Naive thymus-derived CD8-positive, alpha-beta T cell (primary cell): ENCODE data around the gene SLC2A13. TPM values are rescaled to one million over a fixed set of nuclear protein-coding genes. Genes with fewer than 3 reads are reported as not detected.
"Not testable (repeated sequence)": the region's sequence is repeated elsewhere in the genome, so short reads cannot be mapped to it uniquely, and the experiment has no call there.

ENCODE experiments used
- ATAC-seq, 2 donors: fragments of 150-1000 bp; cut with Tn5 transposase in 1 of 2; sonication (Bioruptor Pico), chemical (Tn5 transposase) in 1 of 2; 1 replicate in 1 of 2; 2 replicates in 1 of 2; pipeline ENCODE4 v1.10.0; 2021; ENCODE audit warnings: mild to moderate bottlenecking in 2 of 2, moderate library complexity in 2 of 2
- POLR2A ChIA-PET: fragments of 350-600 bp; sonication (Branson Sonifier 250); formaldehyde crosslinking; loops from one replicate; lab custom pipeline; 2021; ENCODE audit warnings: antibody characterized with exemption; lab: Charles Lee
- DNase-seq, 10 donors: peaks; one replicate each; pipeline versions ENCODE4 v3.0.0 to v3.0.0-alpha.2; 2020 to 2022
- H3K27ac Mint-ChIP-seq, 10 donors: one replicate each; pipeline ENCODE4 v1.8.0; 2020 to 2022; ENCODE audit warnings: mild to moderate bottlenecking in 10 of 10, mixed read lengths in 10 of 10, moderate library complexity in 4 of 10, inconsistent platforms in 1 of 10
- H3K27me3 Mint-ChIP-seq, 5 donors: one replicate each; pipeline ENCODE4 v1.8.0; 2021 to 2022; ENCODE audit warnings: mixed read lengths in 5 of 5
- H3K36me3 Mint-ChIP-seq, 3 donors: one replicate each; pipeline ENCODE4 v1.8.0; 2020 to 2022; ENCODE audit warnings: mixed read lengths in 3 of 3, mild to moderate bottlenecking in 2 of 3, inconsistent platforms in 1 of 3
- H3K4me1 Mint-ChIP-seq, 4 donors: one replicate each; pipeline ENCODE4 v1.8.0; 2021 to 2022; ENCODE audit warnings: mixed read lengths in 4 of 4
- H3K4me3 Mint-ChIP-seq, 10 donors: one replicate each; pipeline ENCODE4 v1.8.0; 2020 to 2022; ENCODE audit warnings: mild to moderate bottlenecking in 10 of 10, mixed read lengths in 10 of 10, moderate library complexity in 6 of 10, inconsistent platforms in 1 of 10
- H3K9me3 Mint-ChIP-seq, 9 donors: one replicate each; pipeline ENCODE4 v1.8.0; 2020 to 2022; ENCODE audit warnings: mixed read lengths in 9 of 9, mild to moderate bottlenecking in 3 of 9, inconsistent platforms in 1 of 9, moderate library complexity in 1 of 9
- polyA plus RNA-seq, 3 donors: library from polyadenylated mRNA; unstranded; fragments of 300-500 nt; fragmentation: Illumina TruSeq; gene quantifications; one replicate each; pipeline ENCODE4 v1.2.3, GENCODE V29; 2021
- total RNA-seq, 8 experiments: library from RNA in 2 of 8; stranded (reverse) in 2 of 8; gene quantifications; one replicate each; pipeline ENCODE4 v1.2.3 and lab custom pipeline; 2021 to 2026

The SLC2A13 gene
- total and polyA plus RNA-seq, 5 experiments from 2014 or later: 1.4 to 7.6 (median 1.6) TPM

GRCh38 chr12:39763890-39764169, 342.1 kb downstream of the SLC2A13 start:
- Mint-ChIP-seq H3K9me3 (no peaks in the 10 kb centered on the region), H3K36me3 (peaks cover 0 to 3% (median 0%) of the 10 kb centered on the region in 3 donors), H3K4me3 (no peak overlapping the region), H3K27me3 (no peaks in the 10 kb centered on the region), H3K4me1 (no peaks in the 10 kb centered on the region), H3K27ac (no peak overlapping the region)
- ATAC-seq (no peak), DNase-seq (no peak)
- POLR2A ChIA-PET: no interaction called here

GRCh38 chr12:39763071-39763889, 342.6 kb downstream of the SLC2A13 start:
- Mint-ChIP-seq H3K36me3 (peaks cover 0 to 3% (median 0%) of the 10 kb centered on the region in 3 donors), H3K9me3 (no peaks in the 10 kb centered on the region)

GRCh38 chr12:39755478-39755877, 350.4 kb downstream of the SLC2A13 start:
- no peak for ATAC-seq
- H3K27ac Mint-ChIP-seq: no peak overlapping the region

More at GRCh38 chr12:39763071-39763889, 342.6 kb downstream of the SLC2A13 start:
- POLR2A ChIA-PET: no interaction called here
- no peak for ATAC-seq
- no peak for DNase-seq
- H3K27me3 Mint-ChIP-seq: no peaks in the 10 kb centered on the region
- no peak overlapping the region for H3K4me3 Mint-ChIP-seq
- no peaks in the 10 kb centered on the region for H3K4me1 Mint-ChIP-seq
- H3K27ac Mint-ChIP-seq: no peak overlapping the region

DNA sequence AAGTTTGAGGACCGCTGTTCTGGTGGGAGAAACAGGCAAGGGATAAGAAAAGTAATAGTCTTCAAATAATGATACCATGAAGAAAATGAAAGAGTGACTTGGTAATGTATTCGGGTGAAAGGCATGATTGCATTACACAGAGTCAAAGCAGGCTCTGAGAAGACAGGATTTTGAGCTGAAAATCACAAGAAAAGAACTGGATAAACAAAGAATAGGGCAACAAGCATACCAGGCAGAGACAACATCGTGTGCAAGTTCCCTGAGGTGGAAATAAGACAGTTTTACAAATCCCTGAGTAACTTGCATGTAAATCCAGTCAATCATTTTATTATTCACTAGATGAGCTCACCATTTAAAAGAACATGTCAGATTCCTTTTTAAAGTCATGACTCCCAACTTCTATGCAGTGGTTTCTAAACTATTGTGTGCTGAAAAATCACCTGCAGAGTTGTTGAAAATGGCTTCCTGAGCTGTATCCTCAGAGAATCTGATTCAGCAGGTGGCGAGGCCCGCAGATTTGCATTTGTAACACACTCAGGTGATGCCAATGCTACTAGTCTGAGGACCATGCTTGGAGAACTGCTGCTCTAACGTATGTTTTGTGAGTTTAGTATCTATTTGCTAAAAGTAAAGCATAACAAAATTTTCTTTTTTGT, 353.3 kb downstream of the SLC2A13 start:
- POLR2A ChIA-PET: no interaction called here
- ATAC-seq: no peak
- no peak overlapping the region for H3K27ac Mint-ChIP-seq
- H3K36me3 Mint-ChIP-seq: peaks cover 0 to 7% (median 0%) of the 10 kb centered on the region in 3 donors
- no peak overlapping the region for H3K4me3 Mint-ChIP-seq
- H3K4me1 Mint-ChIP-seq: no peaks in the 10 kb centered on the region
- no peaks in the 10 kb centered on the region for H3K27me3 Mint-ChIP-seq
- DNase-seq: no peak
- H3K9me3 Mint-ChIP-seq: peaks cover 0 to 16% (median 8%) of the 10 kb centered on the region in 9 donors

More at GRCh38 chr12:39755478-39755877, 350.4 kb downstream of the SLC2A13 start:
- DNase-seq: no peak
- Mint-ChIP-seq H3K4me1 (no peaks in the 10 kb centered on the region), H3K27me3 (no peaks in the 10 kb centered on the region), H3K9me3 (peaks cover 0 to 3% (median 0%) of the 10 kb centered on the region in 9 donors), H3K36me3 (peaks cover 0 to 3% (median 0%) of the 10 kb centered on the region in 3 donors), H3K4me3 (no peak overlapping the region)
- POLR2A ChIA-PET: no interaction called here

- H3K4me3 Mint-ChIP-seq, H3K27ac Mint-ChIP-seq, H3K27me3 Mint-ChIP-seq, H3K4me1 Mint-ChIP-seq, POLR2A ChIA-PET, ATAC-seq, DNase-seq: not testable (repeated sequence)
- Mint-ChIP-seq H3K9me3 (peaks cover 7 to 40% (median 24%) of the 10 kb centered on the region in 9 donors), H3K36me3 (peaks cover 0 to 40% (median 19%) of the 10 kb centered on the region in 3 donors)
These were observed 359.7 kb downstream of the SLC2A13 start for GRCh38 chr12:39746151-39746550.

DNA sequence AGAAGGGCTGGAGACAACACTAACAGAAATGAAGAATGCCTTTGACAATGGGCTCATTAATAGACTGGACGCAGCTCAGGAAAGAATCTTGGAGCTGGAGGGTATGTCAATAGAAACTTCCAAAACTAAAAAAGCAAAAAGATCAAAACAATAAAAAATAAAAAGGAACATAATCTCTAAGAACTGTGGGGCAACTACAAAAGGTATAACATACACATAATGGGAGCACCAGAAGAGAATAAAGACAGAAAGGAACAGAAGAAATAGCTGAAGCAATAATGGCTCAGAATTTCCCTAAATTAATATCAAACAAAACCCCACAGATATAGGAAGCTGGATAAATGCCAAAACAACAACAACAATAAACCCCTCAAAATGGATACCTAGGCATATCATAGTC, 362.2 kb downstream of the SLC2A13 start:
- H3K27me3 Mint-ChIP-seq: no peaks in the 10 kb centered on the region
- ATAC-seq (no peak), DNase-seq (no peak)
- POLR2A ChIA-PET: no interaction called here
- peaks cover 7 to 32% (median 19%) of the 10 kb centered on the region in 9 donors for H3K9me3 Mint-ChIP-seq
- no peak overlapping the region for H3K27ac Mint-ChIP-seq
- peaks cover 0 to 34% (median 20%) of the 10 kb centered on the region in 3 donors for H3K36me3 Mint-ChIP-seq
- H3K4me3 Mint-ChIP-seq: no peak overlapping the region
- H3K4me1 Mint-ChIP-seq: peaks cover 0 to 1% (median 0%) of the 10 kb centered on the region in 4 donors

DNA sequence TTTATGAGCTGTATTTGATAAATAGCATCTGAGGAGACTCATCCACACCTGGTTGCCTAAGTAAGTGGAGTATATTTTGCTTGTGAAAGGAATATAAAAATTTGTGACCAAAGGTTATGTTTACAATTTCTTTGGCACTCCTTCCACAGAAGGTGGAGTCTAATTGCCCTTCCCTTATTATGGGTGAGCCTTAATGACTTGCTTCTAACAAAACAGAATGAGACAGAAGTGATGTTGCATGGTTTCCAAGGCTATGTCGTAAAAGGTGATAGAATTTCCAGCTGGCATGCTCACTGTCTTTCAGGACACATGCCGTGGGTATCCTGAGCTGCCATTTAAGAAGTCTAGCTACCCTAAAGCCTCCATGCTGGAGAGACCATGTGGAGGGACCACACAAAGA, 369.5 kb downstream of the SLC2A13 start:
- Mint-ChIP-seq H3K36me3 (peaks cover 0 to 39% (median 31%) of the 10 kb centered on the region in 3 donors), H3K27me3 (no peaks in the 10 kb centered on the region), H3K4me1 (no peaks in the 10 kb centered on the region), H3K9me3 (peaks cover 9 to 65% (median 37%) of the 10 kb centered on the region in 9 donors), H3K4me3 (no peak overlapping the region), H3K27ac (no peak overlapping the region)
- POLR2A ChIA-PET: no interaction called here
- no peak for DNase-seq
- ATAC-seq: no peak

GRCh38 chr12:39723831-39724230, 382.1 kb downstream of the SLC2A13 start:
- H3K4me1 Mint-ChIP-seq: peaks cover 0 to 3% (median 0%) of the 10 kb centered on the region in 4 donors
- H3K27me3 Mint-ChIP-seq: no peaks in the 10 kb centered on the region
- ATAC-seq: no peak
- H3K4me3 Mint-ChIP-seq: no peak overlapping the region
- H3K9me3 Mint-ChIP-seq: peaks cover 3 to 25% (median 9%) of the 10 kb centered on the region in 9 donors
- no peak for DNase-seq
- H3K27ac Mint-ChIP-seq: no peak overlapping the region
- POLR2A ChIA-PET: no interaction called here
- H3K36me3 Mint-ChIP-seq: peaks cover under 1 to 15% (median 14%) of the 10 kb centered on the region in 3 donors

DNA sequence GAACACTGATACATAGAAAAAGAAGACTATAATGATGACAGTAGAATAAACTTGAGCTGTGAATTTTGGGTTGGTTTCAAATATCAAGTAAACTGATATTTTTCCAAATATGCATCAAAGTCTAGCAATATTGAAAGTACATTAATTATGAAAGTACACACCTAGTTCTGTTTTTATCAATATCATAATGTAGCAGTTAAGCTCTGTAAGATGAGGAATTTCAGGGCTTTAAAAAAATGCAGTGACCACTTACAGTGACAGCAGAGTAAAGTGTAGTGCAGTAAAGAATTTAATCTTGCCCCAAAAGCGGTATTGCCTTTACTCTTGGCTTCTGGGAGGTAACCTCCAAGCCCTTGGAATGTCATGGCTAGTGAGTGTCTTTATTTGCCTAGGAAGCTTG, 383.4 kb downstream of the SLC2A13 start:
- no peak for DNase-seq
- POLR2A ChIA-PET: interaction anchor here (0.6 kb wide), 1 partner anchor 9 kb away, joined by 6 read pairs; no protein-coding TSS in a partner anchor
- Mint-ChIP-seq H3K36me3 (peaks cover under 1 to 5% (median 3%) of the 10 kb centered on the region in 3 donors), H3K27ac (no peak overlapping the region), H3K4me1 (peaks cover 0 to 3% (median 0%) of the 10 kb centered on the region in 4 donors), H3K27me3 (peaks cover 0 to 6% (median 0%) of the 10 kb centered on the region in 5 donors), H3K4me3 (no peak overlapping the region), H3K9me3 (peaks cover 0 to 12% (median 4%) of the 10 kb centered on the region in 9 donors)
- ATAC-seq: no peak

- Mint-ChIP-seq H3K9me3 (peaks cover 0 to 9% (median 0%) of the 10 kb centered on the region in 9 donors), H3K36me3 (peaks cover 0 to 3% (median 0%) of the 10 kb centered on the region in 3 donors), H3K4me3 (no peak overlapping the region), H3K27me3 (peaks cover 0 to 6% (median 1%) of the 10 kb centered on the region in 5 donors), H3K4me1 (no peaks in the 10 kb centered on the region), H3K27ac (no peak overlapping the region)
- POLR2A ChIA-PET: no interaction called here
- ATAC-seq (no peak), DNase-seq (no peak)
These were observed 392.3 kb downstream of the SLC2A13 start for GRCh38 chr12:39713552-39713951.

DNA sequence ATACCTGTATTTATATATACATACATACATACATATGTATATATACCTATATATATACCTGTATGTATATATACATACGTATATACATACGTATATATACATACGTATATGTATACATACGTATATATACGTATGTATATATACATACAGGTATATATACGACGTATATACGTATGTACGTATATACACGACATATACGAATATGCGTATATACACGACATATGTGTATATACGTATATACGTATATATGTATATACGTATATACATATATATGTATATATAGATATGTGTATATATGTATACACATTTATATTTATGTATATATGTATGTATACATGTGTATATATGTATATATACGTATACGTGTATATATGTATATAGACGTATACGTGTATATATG, 393.5 kb downstream of the SLC2A13 start:
- Mint-ChIP-seq H3K36me3 (no peaks in the 10 kb centered on the region), H3K4me3 (no peak overlapping the region), H3K4me1 (no peaks in the 10 kb centered on the region), H3K9me3 (peaks cover 0 to 9% (median 0%) of the 10 kb centered on the region in 9 donors), H3K27ac (no peak overlapping the region), H3K27me3 (peaks cover 0 to under 1% (median 0%) of the 10 kb centered on the region in 5 donors)
- no peak for DNase-seq
- ATAC-seq: no peak
- POLR2A ChIA-PET: no interaction called here
